ENCODE measurements around the gene RUNX3. TPM values are rescaled to one million over a fixed set of nuclear protein-coding genes. Genes with fewer than 3 reads are reported as not detected.

RUNX3 gene
- total RNA-seq, 1 experiment from 2014 or later: 3.5 TPM

DNA sequence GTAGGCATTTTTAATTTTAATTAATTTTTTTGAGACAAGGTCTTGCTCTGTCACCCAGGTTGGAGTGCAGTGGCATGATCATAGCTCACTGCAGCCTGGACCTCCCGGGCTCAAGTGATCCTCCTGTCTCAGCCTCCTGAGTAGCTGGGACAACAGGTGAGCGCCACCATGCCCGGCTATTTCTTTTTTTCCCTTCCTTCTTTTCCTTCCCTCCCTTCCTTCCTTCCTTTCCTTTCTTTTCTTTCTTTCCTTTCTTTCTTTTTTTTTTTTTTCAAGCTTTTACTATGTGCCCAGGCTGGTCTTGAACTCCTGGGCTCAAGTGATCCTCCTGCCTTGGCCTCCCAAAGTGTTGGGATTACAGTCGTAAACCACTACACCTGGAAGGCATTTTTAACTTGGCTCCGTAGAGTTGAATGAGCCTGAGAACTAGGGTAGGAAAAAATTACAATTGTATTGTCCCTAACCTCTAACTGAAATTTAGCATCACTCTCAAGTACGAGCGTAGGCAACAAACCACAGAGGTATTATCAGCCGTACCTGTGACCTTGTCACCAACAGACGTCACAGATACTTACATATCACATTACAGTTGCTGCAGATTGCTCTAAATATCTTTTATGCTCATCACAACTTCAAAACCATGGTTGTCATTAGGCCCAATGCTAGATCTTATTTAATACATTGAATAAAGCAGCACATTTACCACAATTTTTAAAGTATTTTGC lies 8.0 kb downstream of the RUNX3 start:
- H3K27me3 ChIP-seq (ENCODE audit: control insufficient read depth, insufficient read depth, low read length): peaks cover 22% of the 10 kb centered on the region
- no peaks in the 10 kb centered on the region for H3K36me3 ChIP-seq (replicated peaks; ENCODE audit: control insufficient read depth, insufficient read depth, low read length)
- H3K4me3 ChIP-seq (ENCODE audit: insufficient read depth, low read depth, low read length): no peak overlapping the region
- DNase-seq: no peak

GRCh38 chr1:24921412-24921811 lies 8.7 kb downstream of the RUNX3 start:
- Histone ChIP-seq H3K4me3 (ENCODE audit: insufficient read depth, low read depth, low read length) (no peak overlapping the region), H3K36me3 (replicated peaks; ENCODE audit: control insufficient read depth, insufficient read depth, low read length) (no peaks in the 10 kb centered on the region), H3K27me3 (ENCODE audit: control insufficient read depth, insufficient read depth, low read length) (peaks cover 16% of the 10 kb centered on the region)
- DNase-seq: no peak

GRCh38 chr1:24920533-24920925 lies 9.5 kb downstream of the RUNX3 start:
- H3K27me3 ChIP-seq (ENCODE audit: control insufficient read depth, insufficient read depth, low read length): peaks cover 7% of the 10 kb centered on the region

DNA sequence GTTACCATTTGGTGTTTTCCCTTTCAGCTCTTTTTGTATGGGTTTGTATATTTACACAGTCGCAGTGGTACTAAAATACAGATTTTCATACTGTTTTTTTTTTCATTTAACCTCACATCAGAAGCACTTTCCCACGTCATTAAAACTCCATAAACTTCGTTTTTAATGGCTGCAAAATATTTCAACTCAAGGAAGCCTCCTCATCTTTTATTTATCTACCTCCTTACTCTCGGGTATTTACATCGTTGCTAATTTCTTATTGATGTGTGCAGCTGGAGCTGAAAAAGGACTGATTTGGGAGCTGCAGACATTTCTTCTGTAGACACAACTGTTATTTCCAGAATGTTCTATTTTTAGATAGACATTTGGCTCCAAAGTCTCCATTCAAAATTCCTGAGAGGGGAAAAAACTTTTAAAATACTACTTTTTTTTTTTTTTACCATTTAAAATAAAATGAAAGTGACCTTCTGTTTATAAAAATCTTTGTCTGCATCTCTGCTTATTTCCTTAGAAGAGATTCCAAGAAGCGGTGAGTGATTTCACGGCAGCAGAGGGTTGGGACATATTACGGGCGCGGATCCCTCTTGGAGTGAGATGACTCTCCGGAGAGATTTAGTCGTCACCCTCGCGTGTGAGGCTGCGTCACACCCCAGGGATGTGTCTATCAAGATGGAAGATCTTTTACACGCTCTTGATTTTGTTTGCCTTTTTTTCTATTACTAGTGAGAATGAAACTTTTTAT lies 10.1 kb downstream of the RUNX3 start:
- Histone ChIP-seq H3K27me3 (ENCODE audit: control insufficient read depth, insufficient read depth, low read length) (peaks cover 2% of the 10 kb centered on the region; the same call in 1 of the 2 replicates), H3K4me3 (ENCODE audit: insufficient read depth, low read depth, low read length) (no peak overlapping the region), H3K36me3 (replicated peaks; ENCODE audit: control insufficient read depth, insufficient read depth, low read length) (no peaks in the 10 kb centered on the region)
- DNase-seq: no peak

More at GRCh38 chr1:24920533-24920925, 9.5 kb downstream of the RUNX3 start:
- DNase-seq: no peak
- Histone ChIP-seq H3K36me3 (replicated peaks; ENCODE audit: control insufficient read depth, insufficient read depth, low read length) (no peaks in the 10 kb centered on the region), H3K4me3 (ENCODE audit: insufficient read depth, low read depth, low read length) (no peak overlapping the region)

DNA sequence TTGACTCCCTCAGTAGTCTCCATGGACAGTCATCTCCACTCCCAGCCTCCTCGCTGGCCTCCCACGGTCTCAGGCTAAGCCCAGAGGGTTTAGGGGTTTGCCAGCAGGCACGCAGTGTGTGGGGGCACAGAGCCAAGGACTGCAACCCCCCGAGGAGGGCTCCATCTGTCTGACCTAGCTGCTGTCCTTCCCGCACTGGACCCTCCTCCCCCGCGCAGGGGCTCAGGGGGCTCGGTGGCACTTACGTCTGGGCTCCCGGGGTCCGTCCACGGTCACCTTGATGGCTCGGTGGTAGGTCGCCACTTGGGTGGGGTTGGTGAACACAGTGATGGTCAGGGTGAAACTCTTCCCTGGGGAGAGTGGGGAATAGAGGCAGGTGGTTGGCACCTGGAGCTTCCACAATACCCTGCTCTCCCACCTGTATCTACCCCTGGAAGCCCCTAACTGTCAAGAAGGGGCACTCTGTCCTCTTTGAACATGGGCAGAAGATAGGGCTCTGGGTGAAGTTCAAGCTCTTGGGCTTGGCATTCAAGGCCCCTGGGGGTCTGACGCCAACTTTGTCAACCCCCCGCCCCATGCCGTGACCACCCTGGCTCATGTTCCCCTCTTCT lies 11.0 kb downstream of the RUNX3 start:
- no peaks in the 10 kb centered on the region for H3K36me3 ChIP-seq (replicated peaks; ENCODE audit: control insufficient read depth, insufficient read depth, low read length)
- no peak for DNase-seq
- no peaks in the 10 kb centered on the region for H3K27me3 ChIP-seq (ENCODE audit: control insufficient read depth, insufficient read depth, low read length)
- no peak overlapping the region for H3K4me3 ChIP-seq (ENCODE audit: insufficient read depth, low read depth, low read length)

- Histone ChIP-seq H3K4me3 (ENCODE audit: insufficient read depth, low read depth, low read length) (no peak overlapping the region), H3K36me3 (replicated peaks; ENCODE audit: control insufficient read depth, insufficient read depth, low read length) (no peaks in the 10 kb centered on the region), H3K27me3 (ENCODE audit: control insufficient read depth, insufficient read depth, low read length) (no peaks in the 10 kb centered on the region)
- no peak for DNase-seq
These were observed 11.7 kb downstream of the RUNX3 start for GRCh38 chr1:24918370-24918769.

DNA sequence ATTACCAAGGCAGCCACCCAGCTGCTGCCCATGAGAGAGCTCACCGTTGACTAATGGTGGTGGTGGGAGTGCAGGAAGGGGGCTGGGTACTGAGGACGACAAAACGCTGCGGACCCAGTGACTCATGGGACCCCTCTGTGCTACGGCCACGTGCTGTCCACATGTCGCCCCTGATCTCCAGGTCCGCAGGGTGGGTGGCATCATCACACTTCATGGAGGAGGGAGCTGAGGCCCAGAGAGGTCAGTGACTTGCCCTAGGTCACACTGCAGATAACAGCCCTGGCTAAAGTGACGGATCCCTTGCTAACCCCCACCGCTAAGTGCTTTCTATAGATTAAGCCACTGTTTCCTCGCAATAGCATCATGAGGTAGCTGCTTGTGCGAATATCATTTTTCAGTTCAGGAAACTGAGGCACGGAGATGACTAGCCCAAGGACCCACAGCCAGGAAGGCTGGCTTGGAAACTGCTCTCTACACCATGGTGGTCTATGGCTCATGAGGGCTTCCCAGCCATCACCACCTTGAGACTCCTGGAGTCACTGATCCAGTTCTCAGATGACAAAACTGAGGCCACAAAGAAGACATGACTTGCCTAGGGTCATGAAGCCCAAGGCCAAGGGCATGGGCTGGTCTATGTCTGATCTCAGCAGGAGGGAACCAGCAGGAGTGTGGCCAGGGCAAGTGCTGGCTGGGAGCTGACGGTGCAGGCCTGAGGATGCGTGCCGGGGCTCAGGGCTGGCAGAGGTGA lies 12.6 kb downstream of the RUNX3 start:
- no peak for DNase-seq
- H3K36me3 ChIP-seq (replicated peaks; ENCODE audit: control insufficient read depth, insufficient read depth, low read length): no peaks in the 10 kb centered on the region
- no peaks in the 10 kb centered on the region for H3K27me3 ChIP-seq (ENCODE audit: control insufficient read depth, insufficient read depth, low read length)
- H3K4me3 ChIP-seq (ENCODE audit: insufficient read depth, low read depth, low read length): no peak overlapping the region

GRCh38 chr1:24915816-24916602 lies 14.1 kb downstream of the RUNX3 start:
- peak; percentile 68 for DNase-seq
- no peaks in the 10 kb centered on the region for H3K27me3 ChIP-seq (ENCODE audit: control insufficient read depth, insufficient read depth, low read length)
- no peaks in the 10 kb centered on the region for H3K36me3 ChIP-seq (replicated peaks; ENCODE audit: control insufficient read depth, insufficient read depth, low read length)
- no peak overlapping the region for H3K4me3 ChIP-seq (ENCODE audit: insufficient read depth, low read depth, low read length)

DNA sequence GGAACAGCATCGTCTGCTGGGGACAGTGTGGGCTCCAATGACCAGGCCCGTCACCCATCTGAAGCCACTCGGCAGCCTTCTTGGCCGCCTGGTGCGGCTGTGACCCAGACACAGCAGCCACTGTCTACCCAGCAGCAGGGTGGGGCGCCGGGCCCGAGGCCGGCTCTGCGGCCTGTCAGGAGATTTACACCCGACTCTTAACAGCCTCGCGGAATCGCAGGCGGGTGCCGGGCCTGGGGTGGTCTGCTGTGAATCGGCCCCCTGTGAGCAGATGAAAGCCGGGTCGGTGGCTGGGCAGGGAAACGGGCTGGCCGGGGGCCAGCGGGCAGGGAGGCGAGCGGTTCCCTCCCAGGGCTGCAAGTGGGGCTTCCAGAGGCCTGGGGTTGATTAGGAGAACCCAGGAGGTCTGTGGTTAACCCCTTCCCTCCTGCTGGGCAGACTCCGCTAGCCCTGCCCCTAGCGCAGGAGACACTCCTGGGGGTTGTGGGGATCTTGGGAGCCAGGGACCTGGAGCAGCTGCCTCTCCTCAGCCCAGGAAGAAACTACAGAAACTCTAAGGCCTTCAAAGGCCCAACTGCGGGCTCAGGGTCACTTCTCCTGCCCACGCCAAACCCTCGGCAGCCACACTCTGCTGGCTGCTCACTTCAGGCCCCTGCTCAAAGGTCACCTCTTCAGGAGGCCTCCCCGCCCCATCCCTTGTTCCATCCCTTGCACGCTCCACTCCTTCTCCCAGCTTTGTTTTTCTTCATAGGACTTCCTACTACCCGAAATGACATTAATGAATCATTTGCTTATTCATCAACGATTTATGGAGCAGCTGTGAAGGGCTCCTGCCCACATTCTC lies 15.6 kb downstream of the RUNX3 start:
- Histone ChIP-seq H3K36me3 (replicated peaks; ENCODE audit: control insufficient read depth, insufficient read depth, low read length) (no peaks in the 10 kb centered on the region), H3K27me3 (ENCODE audit: control insufficient read depth, insufficient read depth, low read length) (no peaks in the 10 kb centered on the region), H3K4me3 (ENCODE audit: insufficient read depth, low read depth, low read length) (no peak overlapping the region)
- DNase-seq: peak; percentile 64

- no peak overlapping the region for H3K4me3 ChIP-seq (ENCODE audit: insufficient read depth, low read depth, low read length)
- no peaks in the 10 kb centered on the region for H3K27me3 ChIP-seq (ENCODE audit: control insufficient read depth, insufficient read depth, low read length)
- no peaks in the 10 kb centered on the region for H3K36me3 ChIP-seq (replicated peaks; ENCODE audit: control insufficient read depth, insufficient read depth, low read length)
- no peak for DNase-seq
These were observed 16.4 kb downstream of the RUNX3 start for GRCh38 chr1:24913616-24914225.

- Histone ChIP-seq H3K36me3 (replicated peaks; ENCODE audit: control insufficient read depth, insufficient read depth, low read length) (no peaks in the 10 kb centered on the region), H3K4me3 (ENCODE audit: insufficient read depth, low read depth, low read length) (no peak overlapping the region), H3K27me3 (ENCODE audit: control insufficient read depth, insufficient read depth, low read length) (no peaks in the 10 kb centered on the region)
- DNase-seq: no peak
These were observed 16.8 kb downstream of the RUNX3 start for GRCh38 chr1:24913274-24913604.

GRCh38 chr1:24912376-24913273 lies 17.5 kb downstream of the RUNX3 start:
- Histone ChIP-seq H3K4me3 (ENCODE audit: insufficient read depth, low read depth, low read length) (no peak overlapping the region), H3K36me3 (replicated peaks; ENCODE audit: control insufficient read depth, insufficient read depth, low read length) (no peaks in the 10 kb centered on the region), H3K27me3 (ENCODE audit: control insufficient read depth, insufficient read depth, low read length) (no peaks in the 10 kb centered on the region)
- DNase-seq: no peak

Data from H7 (cell line).